ENCODE measurements around the gene FCGR3A.

FCGR3A gene

DNA sequence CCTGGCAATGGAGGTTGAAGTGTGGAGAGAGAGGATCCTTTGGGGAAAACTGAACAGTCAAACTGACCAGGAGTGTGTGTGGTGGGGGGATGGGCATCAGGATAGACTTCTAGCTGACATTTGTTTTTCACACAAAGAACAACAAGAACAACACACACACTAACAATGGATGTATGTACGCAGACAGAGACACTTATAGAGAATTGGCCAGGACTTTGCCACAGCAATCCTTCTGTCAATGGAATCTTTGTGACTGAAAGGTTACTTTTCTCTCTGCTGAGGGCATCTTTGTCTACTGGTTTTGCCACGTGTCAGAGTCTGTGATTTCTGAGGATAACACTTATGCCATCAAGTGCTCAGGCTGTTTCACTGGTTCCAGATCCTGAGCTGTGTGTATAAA, 56.8 kb downstream of the FCGR3A start:
- no peak for TF ChIP-seq CTCF (IDR thresholded peaks at IDR 0.05; ENCODE audit: extremely low read depth, missing control alignments)
- no peak for DNase-seq (ENCODE audit: low spot score)

All from GM20000 (cell line).